ENCODE results near the gene CD86. TPM values are rescaled to one million over a fixed set of nuclear protein-coding genes. Genes with fewer than 3 reads are reported as not detected.

The CD86 gene, protein sequence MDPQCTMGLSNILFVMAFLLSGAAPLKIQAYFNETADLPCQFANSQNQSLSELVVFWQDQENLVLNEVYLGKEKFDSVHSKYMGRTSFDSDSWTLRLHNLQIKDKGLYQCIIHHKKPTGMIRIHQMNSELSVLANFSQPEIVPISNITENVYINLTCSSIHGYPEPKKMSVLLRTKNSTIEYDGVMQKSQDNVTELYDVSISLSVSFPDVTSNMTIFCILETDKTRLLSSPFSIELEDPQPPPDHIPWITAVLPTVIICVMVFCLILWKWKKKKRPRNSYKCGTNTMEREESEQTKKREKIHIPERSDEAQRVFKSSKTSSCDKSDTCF
- polyA plus RNA-seq (2012; ENCODE audit: insufficient read depth, insufficient read length, low read depth): not detected

DNA sequence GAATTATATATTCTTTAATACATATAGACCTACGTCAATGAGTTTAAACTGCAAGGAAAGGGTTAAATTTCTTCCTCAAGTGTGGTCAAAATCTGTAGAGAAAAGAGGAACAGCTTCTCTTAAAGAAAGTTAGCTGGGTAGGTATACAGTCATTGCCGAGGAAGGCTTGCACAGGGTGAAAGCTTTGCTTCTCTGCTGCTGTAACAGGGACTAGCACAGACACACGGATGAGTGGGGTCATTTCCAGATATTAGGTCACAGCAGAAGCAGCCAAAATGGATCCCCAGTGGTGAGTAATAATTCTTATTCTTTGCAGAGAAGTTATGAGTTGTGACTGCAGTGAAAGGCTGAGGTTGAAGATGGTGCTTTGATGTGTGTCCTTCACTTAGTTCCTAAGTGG is at the start of gene CD86:
TSS of gene CD86 (plus strand) at position 148 of the 400 bp plus-strand sequence. CDS start at position 276, 128 bp downstream.
- DNase-seq: no peak
- TF ChIP-seq, protein P1, sequence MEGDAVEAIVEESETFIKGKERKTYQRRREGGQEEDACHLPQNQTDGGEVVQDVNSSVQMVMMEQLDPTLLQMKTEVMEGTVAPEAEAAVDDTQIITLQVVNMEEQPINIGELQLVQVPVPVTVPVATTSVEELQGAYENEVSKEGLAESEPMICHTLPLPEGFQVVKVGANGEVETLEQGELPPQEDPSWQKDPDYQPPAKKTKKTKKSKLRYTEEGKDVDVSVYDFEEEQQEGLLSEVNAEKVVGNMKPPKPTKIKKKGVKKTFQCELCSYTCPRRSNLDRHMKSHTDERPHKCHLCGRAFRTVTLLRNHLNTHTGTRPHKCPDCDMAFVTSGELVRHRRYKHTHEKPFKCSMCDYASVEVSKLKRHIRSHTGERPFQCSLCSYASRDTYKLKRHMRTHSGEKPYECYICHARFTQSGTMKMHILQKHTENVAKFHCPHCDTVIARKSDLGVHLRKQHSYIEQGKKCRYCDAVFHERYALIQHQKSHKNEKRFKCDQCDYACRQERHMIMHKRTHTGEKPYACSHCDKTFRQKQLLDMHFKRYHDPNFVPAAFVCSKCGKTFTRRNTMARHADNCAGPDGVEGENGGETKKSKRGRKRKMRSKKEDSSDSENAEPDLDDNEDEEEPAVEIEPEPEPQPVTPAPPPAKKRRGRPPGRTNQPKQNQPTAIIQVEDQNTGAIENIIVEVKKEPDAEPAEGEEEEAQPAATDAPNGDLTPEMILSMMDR (IDR thresholded peaks at IDR 0.05; ENCODE audit: low read depth, low read length): no peak
- no peaks in the 10 kb centered on the region for H3K27me3 ChIP-seq
- H3K4me1 ChIP-seq: no peaks in the 10 kb centered on the region
- no peaks in the 10 kb centered on the region for H3K9me3 ChIP-seq
- no peaks in the 10 kb centered on the region for H3K36me3 ChIP-seq
- no peak within 1 kb of the TSS for H3K4me3 ChIP-seq (ENCODE audit: low read depth, low read length)

GRCh38 chr3:122006267-122006666 is 48.9 kb upstream of the CD86 start:
- Histone ChIP-seq H3K4me1 (no peaks in the 10 kb centered on the region), H3K4me3 (ENCODE audit: low read depth, low read length) (no peak overlapping the region), H3K9me3 (no peaks in the 10 kb centered on the region), H3K27me3 (peaks cover 17% of the 10 kb centered on the region), H3K36me3 (no peaks in the 10 kb centered on the region)
- DNase-seq: no peak
- TF ChIP-seq, protein P1 (IDR thresholded peaks at IDR 0.05; ENCODE audit: low read depth, low read length): no peak

GRCh38 chr3:122008166-122008565 is 47.0 kb upstream of the CD86 start:
- DNase-seq: no peak
- Histone ChIP-seq H3K36me3 (no peaks in the 10 kb centered on the region), H3K27me3 (peaks cover 6% of the 10 kb centered on the region; the same call in 1 of the 2 replicates), H3K9me3 (no peaks in the 10 kb centered on the region), H3K4me3 (ENCODE audit: low read depth, low read length) (no peak overlapping the region), H3K4me1 (no peaks in the 10 kb centered on the region)
- TF ChIP-seq, protein P1 (IDR thresholded peaks at IDR 0.05; ENCODE audit: low read depth, low read length): no peak

DNA sequence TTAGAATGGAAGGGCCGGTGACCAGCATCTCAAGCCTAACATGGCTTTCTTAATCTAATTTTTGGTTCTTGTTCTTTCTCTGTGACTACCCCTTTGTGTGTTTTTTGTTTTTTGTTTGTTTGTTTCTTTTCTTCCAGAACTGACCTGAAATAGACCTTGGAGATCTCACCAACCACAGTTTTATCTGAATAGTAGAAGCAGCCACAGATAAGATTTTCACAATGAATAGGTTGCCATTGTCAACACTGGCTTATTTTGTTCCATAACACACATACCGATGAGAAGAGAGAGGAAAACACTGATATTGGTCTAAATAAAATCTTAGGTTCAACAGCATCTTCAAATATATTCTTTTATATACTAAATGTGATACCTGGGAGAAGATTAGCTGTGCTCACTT is 44.7 kb upstream of the CD86 start:
- no peaks in the 10 kb centered on the region for H3K9me3 ChIP-seq
- no peaks in the 10 kb centered on the region for H3K4me1 ChIP-seq
- no peaks in the 10 kb centered on the region for H3K36me3 ChIP-seq
- peaks cover under 1% of the 10 kb centered on the region for H3K27me3 ChIP-seq
- no peak for DNase-seq
- TF ChIP-seq, protein P1 (IDR thresholded peaks at IDR 0.05; ENCODE audit: low read depth, low read length): no peak
- no peak overlapping the region for H3K4me3 ChIP-seq (ENCODE audit: low read depth, low read length)

- TF ChIP-seq, protein P1 (IDR thresholded peaks at IDR 0.05; ENCODE audit: low read depth, low read length): no peak
- Histone ChIP-seq H3K27me3 (peaks cover 2% of the 10 kb centered on the region), H3K36me3 (no peaks in the 10 kb centered on the region), H3K4me3 (ENCODE audit: low read depth, low read length) (no peak overlapping the region), H3K9me3 (no peaks in the 10 kb centered on the region), H3K4me1 (no peaks in the 10 kb centered on the region)
- no peak for DNase-seq
Observed at GRCh38 chr3:122011396-122011795, 43.8 kb upstream of the CD86 start.

GRCh38 chr3:122012821-122013220 is 42.3 kb upstream of the CD86 start:
- no peaks in the 10 kb centered on the region for H3K4me1 ChIP-seq
- no peaks in the 10 kb centered on the region for H3K9me3 ChIP-seq
- H3K4me3 ChIP-seq (ENCODE audit: low read depth, low read length): no peak overlapping the region
- DNase-seq: no peak
- H3K36me3 ChIP-seq: no peaks in the 10 kb centered on the region
- peaks cover 2% of the 10 kb centered on the region for H3K27me3 ChIP-seq
- TF ChIP-seq, protein P1 (IDR thresholded peaks at IDR 0.05; ENCODE audit: low read depth, low read length): no peak

Data from BE2C (cell line).